Spleen (tissue), 11 donors: ENCODE results near the gene CCNB1. TPM values are rescaled to one million over a fixed set of nuclear protein-coding genes. Genes with fewer than 3 reads are reported as not detected.

ENCODE experiments used
- DNase-seq: peaks from one replicate; pipeline ENCODE4 v3.0.0-alpha.2; 2020
- H3K27ac ChIP-seq, 8 donors: fragments of 200-600 bp; sonication (generic) in 7 of 8; 1 replicate in 4 of 8; 2 replicates in 4 of 8; pipeline versions ENCODE4 v1.5.0 to v1.8.0; 2016 to 2021; ENCODE audit warnings: inconsistent platforms in 4 of 8, mild to moderate bottlenecking in 4 of 8, moderate library complexity in 1 of 8
- H3K27me3 ChIP-seq, 7 donors: fragments of 200-600 bp; sonication (generic) in 6 of 7; replicated peaks in 1 of 7; 1 replicate in 4 of 7; 2 replicates in 3 of 7; pipeline versions ENCODE4 v1.5.0 to v1.8.0; 2016 to 2021; ENCODE audit warnings: inconsistent platforms in 3 of 7, mild to moderate bottlenecking in 1 of 7
- H3K36me3 ChIP-seq, 6 donors: fragments of 200-600 bp; sonication (generic) in 5 of 6; 1 replicate in 4 of 6; 2 replicates in 2 of 6; pipeline versions ENCODE4 v1.5.0 to v1.8.0; 2016 to 2021; ENCODE audit warnings: inconsistent platforms in 2 of 6
- H3K4me1 ChIP-seq, 6 donors: fragments of 200-600 bp; sonication (generic) in 5 of 6; 1 replicate in 3 of 6; 2 replicates in 3 of 6; pipeline versions ENCODE4 v1.5.0 to v1.8.0; 2016 to 2021; ENCODE audit warnings: inconsistent platforms in 3 of 6
- H3K4me3 ChIP-seq, 8 donors: fragments of 200-600 bp; sonication (generic) in 7 of 8; 1 replicate in 4 of 8; 2 replicates in 4 of 8; pipeline versions ENCODE4 v1.5.0 to v1.8.0; 2016 to 2021; ENCODE audit warnings: inconsistent platforms in 4 of 8, mild to moderate bottlenecking in 4 of 8, moderate library complexity in 2 of 8
- H3K9me3 ChIP-seq, 8 donors: fragments of 200-600 bp; sonication (generic) in 7 of 8; 1 replicate in 4 of 8; 2 replicates in 4 of 8; pipeline versions ENCODE4 v1.5.0 to v1.8.0; 2016 to 2021; ENCODE audit warnings: inconsistent platforms in 4 of 8
- POLR2A ChIP-seq, 3 donors: fragments of 450-650 bp; IDR thresholded peaks; one replicate each; pipeline ENCODE4 v1.5.1; 2017; ENCODE audit warnings: antibody characterized with exemption in 3 of 3, mild to moderate bottlenecking in 1 of 3
- POLR2AphosphoS5 ChIP-seq, 3 donors: sonication (generic); formaldehyde crosslinking; IDR thresholded peaks; one replicate each; pipeline ENCODE4 v1.5.1; 2017; ENCODE audit warnings: antibody characterized with exemption in 3 of 3
- WGBS, 5 donors: extraction: QIAGEN DNeasy Blood & Tissue Kit in 3 of 5; methylation state at CpG; one replicate each; pipeline versions ENCODE4 v1.1.5 to v1.1.7; 2013 to 2018; 5-methylcytosine and 5-hydroxymethylcytosine counted together
- intact Hi-C: fragments of 100-400 bp; cut with DNase I; formaldehyde crosslinking; loops from one replicate; pipeline ENCODE4 v1.15.0; 2023; ENCODE audit warnings: low total_unique reads
- polyA plus RNA-seq, 3 donors: library from polyadenylated mRNA; stranded (reverse); fragments of 200-250 nt; gene quantifications; one replicate each; pipeline ENCODE4 v1.2.1, GENCODE V29; 2013
- total RNA-seq, 7 donors: library from RNA; depleted of rRNA in 3 of 7; stranded (reverse); fragments of >200 nt in 3 of 7; fragmentation: NEBNext Ultra II Directional in 4 of 7; extraction: Animal tissue kit (Norgen Biotek cat#: 25700) in 4 of 7; gene quantifications; one replicate each; pipeline versions ENCODE4 v1.1.0 to v1.2.1, GENCODE V29; 2016 to 2021
- TF ChIP-seq, protein P1 (sequence below), 11 experiments: fragments of 200-600 bp in 7 of 11; fragments of 450-650 bp in 4 of 11; sonication (generic) in 4 of 11; IDR thresholded peaks in 8 of 11; conservative IDR thresholded peaks in 3 of 11; 1 replicate in 7 of 11; 2 replicates in 4 of 11; pipeline versions ENCODE4 v1.4.0 to v1.8.0; 2016 to 2021; ENCODE audit warnings: antibody characterized with exemption in 11 of 11, inconsistent platforms in 4 of 11, mild to moderate bottlenecking in 1 of 11
- donor health status: healthy with polysubstance abuse.
- donor health status: DM: no; HTN: no; CAD: no; lungs with moderate emphysema.
- donor health status: DM: no; HTN: no; CAD: no.
- donor health status: Bipolar disorder and iron deficiency.
- donor health status: healthy.
- donor health status: DM: no; HTN: no; CAD: no.
- donor health status: DM: yes; HTN: yes; CAD: no.

The CCNB1 gene
- total and polyA plus RNA-seq, 10 donors = 3.7 to 22.6 (median 11.2) TPM

DNA sequence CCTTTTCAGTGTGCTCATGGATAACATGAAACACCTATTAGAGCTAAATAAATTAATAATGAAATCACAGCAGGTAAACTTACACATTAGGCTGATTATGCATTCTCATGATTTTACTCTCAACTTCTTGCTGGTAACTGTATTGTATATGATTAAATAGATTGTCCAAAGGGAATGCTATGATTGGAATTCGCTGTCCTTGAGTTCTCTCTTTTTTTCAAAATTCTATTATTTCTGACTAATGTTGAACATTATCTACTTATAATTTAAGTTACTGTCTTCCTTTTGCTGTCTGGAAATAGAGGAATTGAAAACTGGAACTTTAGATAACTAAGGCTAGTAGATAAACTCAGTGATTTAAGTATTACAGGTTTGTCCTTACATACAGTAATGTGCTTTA, 35.5 kb downstream of the CCNB1 start:
- Histone ChIP-seq H3K4me1 (no peaks in the 10 kb centered on the region), H3K27me3 (no peaks in the 10 kb centered on the region), H3K27ac (no peak overlapping the region), H3K4me3 (no peak overlapping the region), H3K9me3 (no peaks in the 10 kb centered on the region), H3K36me3 (peaks cover 0 to 11% (median 0%) of the 10 kb centered on the region in 6 donors)
- 93 to 100% (median 98%) methylated on average over 1 of the region's 1 CpG for WGBS, 5 donors
- no peak for DNase-seq
- intact Hi-C loops = no loop called here
- TF ChIP-seq POLR2AphosphoS5 (IDR thresholded peaks at IDR 0.05) (no peak), POLR2A (IDR thresholded peaks at IDR 0.05) (no peak)
- TF ChIP-seq, protein P1, sequence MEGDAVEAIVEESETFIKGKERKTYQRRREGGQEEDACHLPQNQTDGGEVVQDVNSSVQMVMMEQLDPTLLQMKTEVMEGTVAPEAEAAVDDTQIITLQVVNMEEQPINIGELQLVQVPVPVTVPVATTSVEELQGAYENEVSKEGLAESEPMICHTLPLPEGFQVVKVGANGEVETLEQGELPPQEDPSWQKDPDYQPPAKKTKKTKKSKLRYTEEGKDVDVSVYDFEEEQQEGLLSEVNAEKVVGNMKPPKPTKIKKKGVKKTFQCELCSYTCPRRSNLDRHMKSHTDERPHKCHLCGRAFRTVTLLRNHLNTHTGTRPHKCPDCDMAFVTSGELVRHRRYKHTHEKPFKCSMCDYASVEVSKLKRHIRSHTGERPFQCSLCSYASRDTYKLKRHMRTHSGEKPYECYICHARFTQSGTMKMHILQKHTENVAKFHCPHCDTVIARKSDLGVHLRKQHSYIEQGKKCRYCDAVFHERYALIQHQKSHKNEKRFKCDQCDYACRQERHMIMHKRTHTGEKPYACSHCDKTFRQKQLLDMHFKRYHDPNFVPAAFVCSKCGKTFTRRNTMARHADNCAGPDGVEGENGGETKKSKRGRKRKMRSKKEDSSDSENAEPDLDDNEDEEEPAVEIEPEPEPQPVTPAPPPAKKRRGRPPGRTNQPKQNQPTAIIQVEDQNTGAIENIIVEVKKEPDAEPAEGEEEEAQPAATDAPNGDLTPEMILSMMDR (IDR thresholded peaks at IDR 0.05 in 8 of 11, conservative IDR thresholded peaks at IDR 0.05 in 3 of 11) = no peak

DNA sequence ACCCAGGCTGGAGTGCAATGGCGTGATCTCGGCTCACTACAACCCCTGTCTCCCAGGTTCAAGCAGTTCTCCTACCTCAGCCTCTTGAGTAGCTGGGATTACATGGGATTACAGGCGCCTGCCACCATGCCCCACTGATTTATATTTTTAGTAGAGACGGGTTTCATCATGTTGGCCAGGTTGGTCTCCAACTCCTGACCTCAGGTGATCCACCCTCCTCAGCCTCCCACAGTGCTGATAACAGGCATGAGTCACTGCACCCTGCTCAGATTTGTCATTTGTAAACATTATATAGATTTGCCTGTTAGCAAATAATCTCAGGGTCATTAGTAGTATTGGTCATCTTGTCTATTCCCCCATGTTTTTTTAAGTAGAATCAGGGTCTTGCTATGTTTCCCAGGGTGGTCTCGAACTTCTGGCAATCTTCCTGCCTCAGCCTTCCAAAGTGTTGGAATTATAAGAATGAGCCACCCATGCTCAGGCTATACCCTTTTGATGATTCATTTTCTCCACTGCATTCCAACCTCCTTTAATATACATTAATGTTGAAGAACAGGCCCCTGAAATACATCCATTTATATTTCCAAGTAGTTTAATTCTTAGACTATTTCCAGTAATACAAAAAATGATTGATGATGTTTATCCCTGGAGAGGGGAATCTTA, 39.7 kb downstream of the CCNB1 start:
- no peaks in the 10 kb centered on the region for H3K4me1 ChIP-seq
- DNase-seq = no peak
- intact Hi-C loops = no loop called here
- no peak overlapping the region for H3K27ac ChIP-seq
- no peaks in the 10 kb centered on the region for H3K9me3 ChIP-seq
- peaks cover 0 to under 1% (median 0%) of the 10 kb centered on the region in 6 donors for H3K36me3 ChIP-seq
- TF ChIP-seq POLR2A (IDR thresholded peaks at IDR 0.05) (no peak), POLR2AphosphoS5 (IDR thresholded peaks at IDR 0.05) (no peak)
- TF ChIP-seq, protein P1 (IDR thresholded peaks at IDR 0.05 in 8 of 11, conservative IDR thresholded peaks at IDR 0.05 in 3 of 11) = no peak
- H3K4me3 ChIP-seq = no peak overlapping the region
- 93 to 98% (median 95%) methylated on average over 5 of the region's 5 CpGs for WGBS, 5 donors
- H3K27me3 ChIP-seq = no peaks in the 10 kb centered on the region

DNA sequence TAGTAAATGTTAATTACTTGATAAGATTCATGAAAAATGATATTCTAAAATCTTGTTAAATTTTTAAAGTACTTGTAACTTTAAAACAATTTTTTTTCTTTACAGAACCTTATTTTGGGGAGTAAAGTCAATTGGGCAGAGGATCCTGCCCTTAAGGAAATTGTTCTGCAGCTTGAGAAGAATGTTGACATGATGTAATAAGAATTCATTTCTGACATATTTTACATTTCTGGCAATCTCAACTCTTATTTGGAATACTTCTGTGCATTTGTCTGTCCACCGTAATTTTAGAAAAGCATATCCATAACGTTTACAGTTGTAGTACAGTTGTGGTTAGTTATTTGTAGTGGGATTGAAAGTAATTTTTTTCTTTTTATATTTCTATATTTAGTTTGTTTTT, 42.7 kb downstream of the CCNB1 start:
- TF ChIP-seq POLR2A (IDR thresholded peaks at IDR 0.05) = no peak
- no peak for TF ChIP-seq POLR2AphosphoS5 (IDR thresholded peaks at IDR 0.05)
- TF ChIP-seq, protein P1 (IDR thresholded peaks at IDR 0.05 in 8 of 11, conservative IDR thresholded peaks at IDR 0.05 in 3 of 11) = no peak
- Histone ChIP-seq H3K9me3 (no peaks in the 10 kb centered on the region), H3K27me3 (no peaks in the 10 kb centered on the region), H3K27ac (no peak overlapping the region), H3K36me3 (no peaks in the 10 kb centered on the region), H3K4me3 (no peak overlapping the region), H3K4me1 (no peaks in the 10 kb centered on the region)
- DNase-seq = no peak
- WGBS, 5 donors = 82 to 86% (median 84%) methylated on average over 2 of the region's 2 CpGs
- intact Hi-C loops = no loop called here

DNA sequence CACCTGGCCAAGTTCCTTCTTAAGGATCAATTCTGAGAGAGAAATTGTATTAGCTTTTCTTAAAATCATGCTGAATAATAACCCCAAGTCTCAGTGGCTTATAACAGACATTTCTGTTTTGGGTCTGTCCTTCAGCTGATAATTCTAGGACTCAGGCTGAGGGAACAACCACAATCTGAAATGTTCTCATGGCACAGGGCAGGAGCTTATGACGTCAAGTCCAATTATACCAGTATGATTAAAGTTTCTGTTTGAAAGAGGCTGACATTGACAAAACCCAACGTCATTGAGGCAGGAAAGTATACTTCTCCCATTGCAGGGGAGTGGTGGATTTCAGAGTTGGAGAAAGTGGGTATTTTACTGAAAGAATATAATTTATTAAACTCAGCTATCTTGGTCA, 44.2 kb downstream of the CCNB1 start:
- Histone ChIP-seq H3K9me3 (no peaks in the 10 kb centered on the region), H3K27ac (no peak overlapping the region), H3K4me3 (no peak overlapping the region), H3K27me3 (no peaks in the 10 kb centered on the region), H3K36me3 (no peaks in the 10 kb centered on the region), H3K4me1 (no peaks in the 10 kb centered on the region)
- TF ChIP-seq, protein P1 (IDR thresholded peaks at IDR 0.05 in 8 of 11, conservative IDR thresholded peaks at IDR 0.05 in 3 of 11) = no peak
- TF ChIP-seq POLR2AphosphoS5 (IDR thresholded peaks at IDR 0.05) (no peak), POLR2A (IDR thresholded peaks at IDR 0.05) (no peak)
- intact Hi-C loops = no loop called here
- WGBS, 5 donors = 86 to 96% (median 95%) methylated on average over 2 of the region's 2 CpGs
- DNase-seq = no peak
